Skeletal muscle cell (primary cell): ENCODE measurements around the gene APOL3.
"Not testable (repeated sequence)": the region's sequence is repeated elsewhere in the genome, so short reads cannot be mapped to it uniquely, and the experiment has no call there.

Experiments
- DNase-seq: peaks from one replicate; pipeline ENCODE4 v3.0.0-alpha.2; 2010; ENCODE audit warnings: low read depth
- H3K4me3 ChIP-seq: 2 replicates; pipeline ENCODE4 v1.5.1; 2011; ENCODE audit warnings: low read depth, mild to moderate bottlenecking, control low read depth, low read length, moderate library complexity

Gene APOL3

GRCh38 chr22:36111316-36111715 lies 49.2 kb downstream of the APOL3 start:
- no peak overlapping the region for H3K4me3 ChIP-seq
- no peak for DNase-seq

DNA sequence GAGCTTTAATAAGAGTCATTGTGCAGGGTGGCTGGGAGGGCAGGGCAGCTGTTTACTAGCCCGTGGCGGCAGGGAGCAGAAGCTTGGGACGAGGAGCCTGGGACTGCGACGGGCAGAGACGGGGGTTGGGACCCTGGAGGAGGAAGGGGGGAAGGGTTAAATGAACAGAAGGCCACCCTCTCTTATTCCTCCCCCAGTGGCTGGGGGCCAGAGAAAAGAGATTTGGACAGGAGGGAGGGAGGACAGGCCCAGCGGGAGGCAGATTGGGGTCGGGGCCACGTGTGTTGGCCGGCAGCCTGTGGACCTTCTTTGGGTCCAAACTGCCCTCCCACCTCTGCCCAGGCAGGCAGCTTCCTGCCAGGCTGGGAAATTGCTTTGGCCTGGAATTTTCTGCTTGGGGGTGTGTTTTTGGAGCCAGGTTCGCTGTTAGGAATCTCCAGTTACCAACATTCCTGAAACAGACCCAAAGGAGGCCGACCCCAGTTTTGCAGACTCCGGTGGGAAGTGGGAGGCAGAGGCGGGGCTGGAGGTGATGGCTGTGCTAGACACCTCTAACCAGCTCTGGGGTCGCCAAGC lies 50.2 kb downstream of the APOL3 start:
- no peak for DNase-seq
- H3K4me3 ChIP-seq, result no peak overlapping the region

DNA sequence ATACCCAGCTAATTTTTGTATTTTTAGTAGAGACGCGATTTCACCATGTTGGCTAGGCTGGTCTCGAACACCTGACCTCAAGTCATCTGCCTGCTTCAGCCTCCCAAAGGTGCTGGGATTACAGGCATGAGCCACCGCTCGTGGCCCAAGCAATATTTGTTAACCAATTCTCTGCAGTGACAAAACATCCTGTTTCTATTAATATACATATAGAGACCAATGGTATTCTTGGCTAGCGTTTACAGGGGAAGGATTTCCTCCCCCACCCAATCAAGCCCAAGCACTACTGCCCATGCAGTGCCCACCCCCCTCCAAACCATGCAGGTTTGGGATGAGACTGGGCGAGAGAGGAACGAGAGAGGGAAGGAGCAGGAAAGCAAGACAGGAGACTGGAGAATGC lies 53.1 kb downstream of the APOL3 start:
- no peak for DNase-seq

GRCh38 chr22:36106910-36107309 lies 53.6 kb downstream of the APOL3 start:
- no peak overlapping the region for H3K4me3 ChIP-seq

More for the DNA sequence above, 53.1 kb downstream of the APOL3 start:
- no peak overlapping the region for H3K4me3 ChIP-seq

DNA sequence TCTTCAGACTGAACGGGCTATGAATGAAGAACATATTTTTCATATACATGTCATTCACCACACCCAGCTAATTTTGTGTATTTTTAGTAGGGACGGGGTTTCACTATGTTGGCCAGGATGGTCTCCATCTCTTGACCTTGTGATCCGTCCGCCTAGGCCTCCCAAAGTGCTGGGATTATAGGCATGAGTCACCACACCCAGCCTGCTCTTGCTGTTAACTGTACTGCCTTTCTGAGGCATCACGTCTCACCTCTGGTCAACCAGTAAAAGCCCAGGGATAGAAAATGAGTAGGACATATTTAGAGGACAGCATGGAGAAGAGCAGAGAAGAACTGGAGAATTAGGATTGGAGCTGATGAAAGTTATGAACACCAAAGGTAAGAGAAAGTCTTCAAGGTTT lies 55.6 kb downstream of the APOL3 start:
- DNase-seq, result no peak

More at GRCh38 chr22:36106910-36107309, 53.6 kb downstream of the APOL3 start:
- DNase-seq, result no peak

DNA sequence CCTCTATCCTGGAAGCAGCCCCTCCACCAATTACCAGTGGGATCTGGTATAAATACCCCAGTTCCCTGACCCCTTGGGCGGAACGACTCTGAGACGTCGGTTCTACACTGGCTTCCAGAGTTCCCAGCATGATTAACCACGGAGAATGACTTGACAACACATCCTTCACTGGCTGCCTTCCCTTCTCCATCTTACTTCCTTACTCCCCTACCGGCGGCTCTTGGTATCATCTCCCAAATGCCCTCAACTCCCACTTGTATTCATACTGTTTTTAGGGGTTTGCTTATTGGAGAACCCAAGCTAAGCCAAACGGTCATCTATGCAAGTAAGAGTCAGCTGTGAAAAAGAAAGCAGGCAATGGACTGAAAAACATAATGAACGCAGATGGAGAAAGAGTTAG lies 56.1 kb downstream of the APOL3 start:
- DNase-seq, result no peak

More for the DNA sequence above, 55.6 kb downstream of the APOL3 start:
- H3K4me3 ChIP-seq, result no peak overlapping the region

DNA sequence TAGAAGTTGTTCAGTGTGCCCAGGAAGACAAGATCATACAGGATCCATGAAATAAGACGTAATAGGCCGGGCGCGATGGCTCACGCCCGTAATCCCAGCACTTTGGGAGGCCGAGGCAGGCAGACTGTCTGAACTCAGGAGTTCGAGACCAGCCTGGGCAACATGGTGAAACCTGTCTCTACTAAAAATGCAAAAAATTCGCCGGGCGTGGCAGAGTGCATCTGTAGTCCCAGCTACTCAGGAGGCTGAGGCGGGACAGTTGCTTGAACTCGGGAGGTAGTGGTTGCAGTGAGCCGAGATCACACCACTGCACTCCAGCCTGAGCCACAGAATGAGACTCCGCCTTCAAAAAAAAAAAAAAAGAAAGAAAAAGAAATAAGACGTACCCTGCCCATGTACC lies 56.7 kb downstream of the APOL3 start:
- H3K4me3 ChIP-seq, result no peak overlapping the region
- DNase-seq, result no peak

More for the DNA sequence above, 56.1 kb downstream of the APOL3 start:
- H3K4me3 ChIP-seq, result no peak overlapping the region

- no peak overlapping the region for H3K4me3 ChIP-seq
Observed at GRCh38 chr22:36102995-36103394, 57.6 kb downstream of the APOL3 start.

DNA sequence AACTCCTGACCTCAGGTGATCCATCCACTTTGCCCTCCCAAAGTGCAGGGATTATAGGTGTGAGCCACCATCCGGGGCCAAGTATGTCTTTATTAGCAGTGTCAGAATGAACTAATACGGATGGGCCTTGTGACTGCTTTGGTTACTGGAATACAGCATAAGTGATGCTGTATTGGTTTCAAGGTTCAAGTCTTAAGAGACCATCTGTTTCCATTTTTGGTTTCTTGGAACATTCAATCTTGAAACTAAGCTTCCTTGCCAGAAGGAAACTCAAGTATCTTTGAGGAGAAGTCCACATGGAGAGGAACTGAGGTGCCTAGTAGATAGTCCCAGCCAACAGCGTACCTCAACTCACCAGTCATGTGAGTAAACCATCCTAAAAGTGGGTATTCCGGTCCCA lies 58.8 kb downstream of the APOL3 start:
- no peak overlapping the region for H3K4me3 ChIP-seq
- DNase-seq, result no peak

More at GRCh38 chr22:36102995-36103394, 57.6 kb downstream of the APOL3 start:
- no peak for DNase-seq

GRCh38 chr22:36100908-36101307 lies 59.6 kb downstream of the APOL3 start:
- H3K4me3 ChIP-seq, DNase-seq: not testable (repeated sequence)

DNA sequence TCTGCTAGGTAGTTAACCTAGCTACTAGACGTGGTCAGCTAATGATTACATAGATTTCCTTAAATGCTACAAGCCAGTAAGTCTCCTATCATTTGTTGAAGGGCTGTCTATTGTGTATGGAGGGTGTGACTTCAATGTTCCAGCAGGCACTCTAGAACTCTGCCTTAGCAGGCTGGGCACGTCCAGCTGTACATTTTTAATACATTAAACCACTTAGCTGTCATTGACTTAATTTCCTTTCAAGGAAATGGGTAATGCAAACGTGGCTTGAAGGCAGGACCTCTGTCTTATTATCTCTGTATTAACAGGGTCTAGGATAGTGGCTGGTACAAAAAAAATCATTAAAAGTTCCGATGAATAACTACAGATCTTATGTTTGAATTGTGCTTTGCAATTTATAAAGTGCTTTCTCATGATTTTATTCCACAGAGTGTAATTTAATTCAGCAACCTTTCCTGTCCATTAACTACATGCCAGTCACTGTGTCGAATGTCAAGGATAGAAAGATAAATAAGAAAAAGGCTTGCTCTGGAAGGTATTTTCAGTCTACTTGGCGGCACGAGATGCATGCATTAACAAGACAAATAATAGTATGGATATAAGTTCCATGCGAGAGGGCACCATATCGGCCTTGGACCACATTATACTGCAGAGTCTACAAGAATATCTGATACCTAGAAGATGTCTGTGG lies 60.3 kb downstream of the APOL3 start:
- DNase-seq, result no peak
- H3K4me3 ChIP-seq, result no peak overlapping the region

- not testable (repeated sequence) for DNase-seq
Observed at GRCh38 chr22:36099561-36099960, 61.0 kb downstream of the APOL3 start.

DNA sequence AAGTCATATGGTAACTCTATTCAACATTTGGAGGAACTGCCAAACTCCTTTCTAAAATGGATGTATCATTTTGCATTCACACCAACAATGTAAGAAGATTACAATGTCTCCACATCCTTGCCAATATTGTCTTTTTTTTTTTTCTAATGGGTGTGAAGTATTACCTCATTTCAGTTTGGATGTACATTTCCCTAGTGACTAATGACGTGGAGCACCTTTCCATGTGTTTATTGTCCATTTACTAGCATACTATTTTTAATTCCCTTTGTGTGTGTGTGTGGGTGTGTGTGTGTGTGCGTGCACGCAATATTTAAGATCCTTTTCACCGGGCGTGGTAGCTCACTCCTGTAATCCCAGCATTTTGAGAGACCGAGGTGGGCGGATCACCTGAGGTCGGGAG lies 62.7 kb downstream of the APOL3 start:
- DNase-seq, result no peak
- H3K4me3 ChIP-seq, result no peak overlapping the region

More at GRCh38 chr22:36099561-36099960, 61.0 kb downstream of the APOL3 start:
- not testable (repeated sequence) for H3K4me3 ChIP-seq

- DNase-seq, H3K4me3 ChIP-seq: not testable (repeated sequence)
Observed at GRCh38 chr22:36090772-36091171, 69.8 kb downstream of the APOL3 start.
